Mesodermal cell (in vitro differentiated cells): ENCODE measurements around the gene LRRC58.
"Not testable (repeated sequence)": the region's sequence is repeated elsewhere in the genome, so short reads cannot be mapped to it uniquely, and the experiment has no call there.

Experiments used
- H3K27ac ChIP-seq: 2 replicates; pipeline ENCODE4 v1.7.0; 2013; ENCODE audit warnings: mild to moderate bottlenecking, low read depth, low read length, moderate library complexity; ENCODE audit not compliant: severe bottlenecking
- H3K36me3 ChIP-seq: 2 replicates; pipeline ENCODE4 v1.7.1; 2013; ENCODE audit warnings: mild to moderate bottlenecking, low read length, moderate library complexity; ENCODE audit not compliant: control insufficient read depth, insufficient read depth
- H3K4me1 ChIP-seq: one replicate; pipeline ENCODE4 v1.7.1; 2013; ENCODE audit warnings: mild to moderate bottlenecking, low read length; ENCODE audit not compliant: insufficient read depth, control insufficient read depth, poor library complexity, severe bottlenecking
- H3K4me3 ChIP-seq: 2 replicates; pipeline ENCODE4 v1.7.0; 2013; ENCODE audit warnings: low read length, control low read depth, mild to moderate bottlenecking; ENCODE audit not compliant: insufficient read depth, poor library complexity, severe bottlenecking; ENCODE audit errors: extremely low read depth
- H3K9me3 ChIP-seq: 2 replicates; pipeline ENCODE4 v1.7.1; 2013; ENCODE audit warnings: mild to moderate bottlenecking, low read length, moderate library complexity; ENCODE audit not compliant: control insufficient read depth
- WGBS, 2 experiments: methylation state at CpG; one replicate each; pipeline ENCODE4 v1.1.5; 2013; ENCODE audit warnings: missing lambda C conversion rate in 2 of 2; ENCODE audit not compliant: insufficient coverage in 2 of 2; 5-methylcytosine and 5-hydroxymethylcytosine counted together

Gene LRRC58

GRCh38 chr3:120339362-120339761 lies 9.8 kb downstream of the LRRC58 start:
- Histone ChIP-seq H3K36me3 (peaks cover 10% of the 10 kb centered on the region), H3K4me3 (no peak overlapping the region), H3K4me1 (no peaks in the 10 kb centered on the region), H3K27ac (no peak overlapping the region), H3K9me3 (peaks cover 3% of the 10 kb centered on the region)
- no CpG with 5 or more reads among the region's 3 CpGs for WGBS, 2 experiments

GRCh38 chr3:120338517-120338916 lies 10.6 kb downstream of the LRRC58 start:
- no peaks in the 10 kb centered on the region for H3K4me1 ChIP-seq
- 100% methylated on average over 1 of the region's 1 CpG; no CpG with 5 or more reads in 1 of the 2 experiments for WGBS, 2 experiments
- H3K36me3 ChIP-seq: peaks cover 15% of the 10 kb centered on the region
- peaks cover 3% of the 10 kb centered on the region for H3K9me3 ChIP-seq
- H3K27ac ChIP-seq: no peak overlapping the region
- no peak overlapping the region for H3K4me3 ChIP-seq

GRCh38 chr3:120332646-120333045 lies 16.5 kb downstream of the LRRC58 start:
- Histone ChIP-seq H3K4me3 (no peak overlapping the region), H3K27ac (no peak overlapping the region), H3K9me3 (no peaks in the 10 kb centered on the region), H3K36me3 (peaks cover 30% of the 10 kb centered on the region), H3K4me1 (no peaks in the 10 kb centered on the region)
- WGBS, 2 experiments: 97% methylated on average over 5 to 6 of the region's 8 CpGs

GRCh38 chr3:120331076-120331475 lies 18.1 kb downstream of the LRRC58 start:
- no peaks in the 10 kb centered on the region for H3K9me3 ChIP-seq
- WGBS, 2 experiments: 83 to 100% methylated on average over 1 of the region's 2 CpGs
- H3K27ac ChIP-seq: no peak overlapping the region
- no peak overlapping the region for H3K4me3 ChIP-seq
- no peaks in the 10 kb centered on the region for H3K4me1 ChIP-seq
- H3K36me3 ChIP-seq: peaks cover 32% of the 10 kb centered on the region

GRCh38 chr3:120326784-120327183 lies 22.4 kb downstream of the LRRC58 start:
- Histone ChIP-seq H3K27ac (no peak overlapping the region), H3K9me3 (no peaks in the 10 kb centered on the region), H3K4me1 (no peaks in the 10 kb centered on the region), H3K36me3 (peaks cover 11% of the 10 kb centered on the region), H3K4me3 (no peak overlapping the region)
- WGBS, 2 experiments: no CpG with 5 or more reads among the region's 2 CpGs

- Histone ChIP-seq H3K9me3 (no peaks in the 10 kb centered on the region), H3K27ac (no peak overlapping the region), H3K36me3 (peaks cover 3% of the 10 kb centered on the region), H3K4me3 (no peak overlapping the region), H3K4me1 (no peaks in the 10 kb centered on the region)
- 100% methylated on average over 1 of the region's 1 CpG; no CpG with 5 or more reads in 1 of the 2 experiments for WGBS, 2 experiments
Measured at GRCh38 chr3:120324190-120324589, 25.0 kb downstream of the LRRC58 start.

GRCh38 chr3:120323761-120324160 lies 25.4 kb downstream of the LRRC58 start:
- WGBS, 2 experiments: 83 to 93% methylated on average over 1 to 2 of the region's 4 CpGs
- H3K27ac ChIP-seq, H3K4me3 ChIP-seq, H3K9me3 ChIP-seq, H3K4me1 ChIP-seq, H3K36me3 ChIP-seq: not testable (repeated sequence)

GRCh38 chr3:120311863-120312794 lies 37.0 kb downstream of the LRRC58 start:
- H3K4me1 ChIP-seq: no peaks in the 10 kb centered on the region
- no peak overlapping the region for H3K4me3 ChIP-seq
- 94 to 95% methylated on average over 18 to 23 of the region's 24 CpGs for WGBS, 2 experiments

GRCh38 chr3:120306519-120307455 lies 42.4 kb downstream of the LRRC58 start:
- Histone ChIP-seq H3K4me3 (no peak overlapping the region), H3K27ac (no peak overlapping the region), H3K4me1 (no peaks in the 10 kb centered on the region), H3K9me3 (no peaks in the 10 kb centered on the region), H3K36me3 (no peaks in the 10 kb centered on the region)
- 96 to 97% methylated on average over 53 to 56 of the region's 72 CpGs for WGBS, 2 experiments

More at GRCh38 chr3:120311863-120312794, 37.0 kb downstream of the LRRC58 start:
- no peaks in the 10 kb centered on the region for H3K36me3 ChIP-seq
- H3K27ac ChIP-seq: no peak overlapping the region
- no peaks in the 10 kb centered on the region for H3K9me3 ChIP-seq

- no peaks in the 10 kb centered on the region for H3K4me1 ChIP-seq
- H3K27ac ChIP-seq: no peak overlapping the region
- no peak overlapping the region for H3K4me3 ChIP-seq
- no peaks in the 10 kb centered on the region for H3K9me3 ChIP-seq
- 90 to 96% methylated on average over 2 to 4 of the region's 4 CpGs for WGBS, 2 experiments
- no peaks in the 10 kb centered on the region for H3K36me3 ChIP-seq
Measured at GRCh38 chr3:120304616-120305015, 44.5 kb downstream of the LRRC58 start.
